Thoracic aorta endothelial cell (primary cell): ENCODE data around the gene CD300H. TPM values are rescaled to one million over a fixed set of nuclear protein-coding genes. Genes with fewer than 3 reads are reported as not detected.

Experiments
- total RNA-seq: library from RNA; depleted of rRNA; stranded (reverse); fragments of >200 nt; gene quantifications from 2 replicates; pipeline ENCODE4 v1.2.3, GENCODE V29; 2012

CD300H gene
- not detected in 2 replicates for total RNA-seq

GRCh38 chr17:74567397-74567796, at the start of gene CD300H:
TSS of gene CD300H (minus strand) at chr17:74567509.

GRCh38 chr17:74592087-74592990, 25.0 kb upstream of the CD300H start, which contains the start of gene CD300LD:
TSS of gene CD300LD (minus strand) at chr17:74592283. CDS start at chr17:74592202, 81 bp downstream.

GRCh38 chr17:74545843-74546230, 21.5 kb downstream of the CD300H start, which contains the start of gene CD300C:
TSS of gene CD300C (minus strand) at chr17:74546115. CDS start at chr17:74545782, 333 bp downstream.

GRCh38 chr17:74531231-74531761, 36.0 kb downstream of the CD300H start, which contains the start of gene CD300LB:
TSS of gene CD300LB (minus strand) at chr17:74531475. CDS start at chr17:74531350, 125 bp downstream.

Other genes with a start within 250 kb of the CD300H start
- gene KIF19, start 241.3 kb downstream of the CD300H start, total RNA-seq: 3.6 and 4.3 TPM in 2 replicates
- gene BTBD17, start 205.6 kb downstream of the CD300H start, total RNA-seq: under 0.01 TPM in 1 of 2 replicates, not detected in the other
- not detected in 2 replicates for gene GPR142, start 200.0 kb downstream of the CD300H start, total RNA-seq
- gene GPRC5C, start 135.4 kb downstream of the CD300H start, total RNA-seq: not detected in 2 replicates
- not detected in 2 replicates for gene CD300A, start 100.9 kb downstream of the CD300H start, total RNA-seq
- not detected in 2 replicates for gene CD300LB, start 36.0 kb downstream of the CD300H start, total RNA-seq
- not detected in 2 replicates for gene CD300C, start 21.4 kb downstream of the CD300H start, total RNA-seq
- gene CD300LD, start 24.8 kb upstream of the CD300H start, total RNA-seq: not detected in 2 replicates
- gene CD300E, start 56.2 kb upstream of the CD300H start, total RNA-seq: not detected in 2 replicates
- not detected in 2 replicates for gene CD300LF, start 145.4 kb upstream of the CD300H start, total RNA-seq
- 0.13 and 0.43 TPM in 2 replicates for gene RAB37, start 169.7 kb upstream of the CD300H start, total RNA-seq
- gene NHERF1, start 181.1 kb upstream of the CD300H start, total RNA-seq: 17.8 and 30.4 TPM in 2 replicates
- 22.9 and 28.6 TPM in 2 replicates for gene NAT9, start 208.8 kb upstream of the CD300H start, total RNA-seq